GM12875 (cell line): ENCODE results near the gene RAB5B.

ENCODE experiments used
- H3K4me3 ChIP-seq: one replicate; pipeline ENCODE4 v1.5.1; 2011; ENCODE audit warnings: low read depth, low read length, control low read depth
- CTCF ChIP-seq: IDR thresholded peaks from 2 replicates; pipeline ENCODE4 v1.5.1; 2011; ENCODE audit warnings: low read depth, mild to moderate bottlenecking, control low read depth, inconsistent platforms, low read length, moderate library complexity, borderline replicate concordance; ENCODE audit not compliant: insufficient read depth

The RAB5B gene

GRCh38 chr12:56007564-56008559 lies 34.0 kb downstream of the RAB5B start:
- no peak for TF ChIP-seq CTCF
- peak overlapping the region; percentile 79 for H3K4me3 ChIP-seq

- H3K4me3 ChIP-seq, result no peak overlapping the region
- no peak for TF ChIP-seq CTCF
These were observed 36.3 kb downstream of the RAB5B start for GRCh38 chr12:56010111-56010570.

GRCh38 chr12:56011509-56012090 lies 37.7 kb downstream of the RAB5B start:
- H3K4me3 ChIP-seq, result no peak overlapping the region

GRCh38 chr12:56013482-56013881 lies 39.6 kb downstream of the RAB5B start:
- no peak overlapping the region for H3K4me3 ChIP-seq
- TF ChIP-seq CTCF, result no peak

More at GRCh38 chr12:56011509-56012090, 37.7 kb downstream of the RAB5B start:
- no peak for TF ChIP-seq CTCF

GRCh38 chr12:56014205-56014604 lies 40.3 kb downstream of the RAB5B start:
- H3K4me3 ChIP-seq, result no peak overlapping the region
- TF ChIP-seq CTCF, result no peak

GRCh38 chr12:56017181-56017580 lies 43.3 kb downstream of the RAB5B start:
- no peak for TF ChIP-seq CTCF

More at GRCh38 chr12:56017181-56017580, 43.3 kb downstream of the RAB5B start:
- H3K4me3 ChIP-seq, result no peak overlapping the region
